IgD-negative memory B cell (primary cell): Measurements from ENCODE around the gene ATP5F1E. TPM values are rescaled to one million over a fixed set of nuclear protein-coding genes. Genes with fewer than 3 reads are reported as not detected.
"Not testable (repeated sequence)": the region's sequence is repeated elsewhere in the genome, so short reads cannot be mapped to it uniquely, and the experiment has no call there.

Experiments used
- H3K27ac Mint-ChIP-seq, 3 donors: one replicate each; pipeline ENCODE4 v1.8.0; 2020 to 2022; ENCODE audit warnings: mild to moderate bottlenecking in 3 of 3, mixed read lengths in 3 of 3, moderate library complexity in 1 of 3
- H3K27me3 Mint-ChIP-seq: one replicate; pipeline ENCODE4 v1.8.0; 2021; ENCODE audit warnings: mixed read lengths
- H3K36me3 Mint-ChIP-seq: one replicate; pipeline ENCODE4 v1.8.0; 2020; ENCODE audit warnings: mild to moderate bottlenecking, mixed read lengths
- H3K4me1 Mint-ChIP-seq, 3 donors: one replicate each; pipeline ENCODE4 v1.8.0; 2020 to 2022; ENCODE audit warnings: mixed read lengths in 3 of 3, mild to moderate bottlenecking in 1 of 3
- H3K4me3 Mint-ChIP-seq, 4 donors: one replicate each; pipeline ENCODE4 v1.8.0; 2020 to 2022; ENCODE audit warnings: mild to moderate bottlenecking in 4 of 4, mixed read lengths in 4 of 4, moderate library complexity in 3 of 4
- H3K9me3 Mint-ChIP-seq, 3 donors: one replicate each; pipeline ENCODE4 v1.8.0; 2020 to 2021; ENCODE audit warnings: mixed read lengths in 3 of 3, mild to moderate bottlenecking in 1 of 3
- polyA plus RNA-seq: library from polyadenylated mRNA; unstranded; fragments of 300-500 nt; fragmentation: Illumina TruSeq; gene quantifications from one replicate; pipeline ENCODE4 v1.2.3, GENCODE V29; 2021

Gene ATP5F1E
- polyA plus RNA-seq, 1 donor from 2014 or later, result 103 TPM

DNA sequence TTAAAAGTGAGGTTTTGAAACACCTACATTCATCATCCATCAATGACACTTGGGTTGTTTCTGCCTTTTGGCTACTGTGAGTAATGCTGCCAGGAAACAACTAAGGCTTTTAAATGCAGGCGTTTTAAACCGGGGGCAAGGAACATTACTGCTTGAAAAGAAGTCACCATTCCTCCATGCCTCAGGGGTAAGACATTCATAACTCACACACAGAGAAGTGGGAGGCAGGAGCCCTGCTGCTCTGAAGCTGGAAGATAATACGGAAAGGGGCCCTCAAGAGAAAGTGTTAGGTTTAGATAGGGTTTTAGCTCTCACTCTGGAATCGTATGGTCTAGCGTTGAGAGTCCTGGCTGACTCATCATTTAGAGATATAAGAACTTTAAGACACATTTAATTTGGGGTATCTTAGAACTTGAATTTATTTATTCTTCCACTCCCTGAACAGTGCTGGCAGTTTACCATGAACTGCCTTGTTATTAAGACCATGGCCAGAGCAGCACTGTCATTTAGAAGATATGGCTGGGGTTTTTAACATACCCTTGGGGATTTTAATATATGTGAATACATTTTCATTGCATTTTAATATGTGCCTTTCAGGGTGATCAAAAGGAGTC, 11.1 kb downstream of the ATP5F1E start:
- Mint-ChIP-seq H3K27me3 (no peaks in the 10 kb centered on the region), H3K4me1 (peaks cover 16 to 23% (median 21%) of the 10 kb centered on the region in 3 donors), H3K36me3 (no peaks in the 10 kb centered on the region), H3K27ac (no peak overlapping the region), H3K9me3 (no peaks in the 10 kb centered on the region), H3K4me3 (peak overlapping the region in 1 of 4 donors; percentile 9)

DNA sequence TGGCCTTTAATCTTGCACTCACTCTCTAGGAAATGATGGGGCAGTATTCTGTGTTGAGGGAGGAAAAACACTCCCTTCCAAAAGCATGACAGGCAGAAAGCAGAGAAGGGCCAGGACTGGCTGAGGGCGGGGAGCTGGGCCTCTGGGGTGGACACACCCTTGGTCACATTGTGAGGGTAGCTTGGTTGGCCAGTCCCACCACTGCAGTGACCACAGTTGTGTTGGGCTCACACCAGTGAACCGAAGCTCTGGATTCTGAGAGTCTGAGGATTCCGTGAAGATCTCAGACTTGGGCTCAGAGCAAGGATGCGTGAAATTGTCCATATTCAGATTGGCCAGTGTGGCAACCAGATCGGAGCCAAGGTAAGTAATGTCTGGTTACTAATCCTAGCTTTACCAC, 12.9 kb downstream of the ATP5F1E start, which contains the start of gene TUBB1:
Gene TUBB1 (plus strand): TSS at position 213 of the 400 bp plus-strand sequence. CDS start 94 bp downstream, at position 307.
- Mint-ChIP-seq H3K36me3 (no peaks in the 10 kb centered on the region), H3K27me3 (no peaks in the 10 kb centered on the region), H3K9me3 (no peaks in the 10 kb centered on the region), H3K4me3 (no peak within 1 kb of the TSS), H3K27ac (peak within 1 kb of the TSS in 2 of 3 donors; percentile 23 to 90), H3K4me1 (peaks cover 21 to 26% (median 21%) of the 10 kb centered on the region in 3 donors)

DNA sequence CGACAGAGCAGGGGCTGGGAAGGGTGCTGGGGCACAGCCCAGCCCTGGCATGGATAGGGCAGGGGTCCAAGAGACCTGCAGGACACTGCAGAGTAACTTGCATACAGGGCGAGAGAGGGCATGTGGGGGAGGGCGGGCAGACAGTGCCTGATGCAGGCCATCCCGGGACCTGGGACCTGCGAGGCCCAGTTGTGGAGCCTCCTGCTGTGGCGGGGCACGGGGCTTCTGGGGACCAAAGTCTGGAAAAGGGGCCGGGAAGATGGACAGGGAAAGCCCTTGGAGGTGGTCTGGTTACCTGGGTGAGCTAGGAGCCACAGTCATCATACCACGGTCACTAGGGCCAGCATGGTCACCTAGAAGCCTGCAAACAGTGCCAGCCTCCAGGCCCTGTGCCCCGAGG, 13.3 kb downstream of the ATP5F1E start:
- Mint-ChIP-seq H3K27me3 (no peaks in the 10 kb centered on the region), H3K36me3 (no peaks in the 10 kb centered on the region), H3K4me1 (peaks cover 21 to 28% (median 23%) of the 10 kb centered on the region in 3 donors), H3K9me3 (no peaks in the 10 kb centered on the region), H3K27ac (peak overlapping the region in 1 of 3 donors; percentile 90), H3K4me3 (no peak overlapping the region)

DNA sequence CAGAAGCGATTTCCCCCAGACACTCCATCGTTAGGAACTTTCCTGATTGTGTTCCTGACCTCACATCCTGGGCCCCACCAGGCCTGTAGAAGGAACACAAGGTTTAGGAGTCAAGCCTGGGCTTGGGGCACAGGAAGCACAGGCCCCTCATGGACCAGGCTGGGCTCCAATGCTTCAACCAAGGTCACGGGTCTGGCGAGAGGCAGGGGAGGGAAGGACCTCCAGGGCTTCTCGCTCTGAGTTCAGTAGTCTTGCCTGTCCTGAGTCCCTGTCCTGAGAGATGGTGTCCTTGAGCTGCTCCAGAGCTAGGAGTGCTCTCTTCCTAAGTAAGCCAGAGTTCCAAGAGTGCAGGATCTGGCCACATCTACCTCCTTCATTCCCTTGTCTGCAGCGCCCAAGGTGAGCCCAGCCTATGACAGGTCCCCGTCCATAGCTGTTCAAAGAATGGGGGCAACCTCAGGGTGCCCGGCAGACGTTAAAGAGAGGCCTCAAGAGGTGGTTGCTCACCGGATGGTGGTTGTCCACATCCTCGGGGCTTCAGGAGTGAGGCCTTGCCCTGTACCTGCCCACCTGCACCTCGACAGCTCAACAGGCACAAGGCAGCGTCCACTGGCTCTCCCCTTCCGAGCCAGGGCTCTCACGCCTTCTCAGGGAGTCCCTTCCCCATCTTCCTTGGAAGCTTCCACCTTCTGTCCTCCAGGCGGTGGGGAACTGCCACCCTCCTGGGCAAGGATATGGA, 14.5 kb downstream of the ATP5F1E start:
- H3K36me3 Mint-ChIP-seq, result no peaks in the 10 kb centered on the region
- peak overlapping the region in 2 of 4 donors; percentile 86 to 92 for H3K4me3 Mint-ChIP-seq
- peaks cover 25 to 29% (median 28%) of the 10 kb centered on the region in 3 donors for H3K4me1 Mint-ChIP-seq
- H3K9me3 Mint-ChIP-seq, result no peaks in the 10 kb centered on the region
- peak overlapping the region in 2 of 3 donors; percentile 29 to 91 for H3K27ac Mint-ChIP-seq
- no peaks in the 10 kb centered on the region for H3K27me3 Mint-ChIP-seq

DNA sequence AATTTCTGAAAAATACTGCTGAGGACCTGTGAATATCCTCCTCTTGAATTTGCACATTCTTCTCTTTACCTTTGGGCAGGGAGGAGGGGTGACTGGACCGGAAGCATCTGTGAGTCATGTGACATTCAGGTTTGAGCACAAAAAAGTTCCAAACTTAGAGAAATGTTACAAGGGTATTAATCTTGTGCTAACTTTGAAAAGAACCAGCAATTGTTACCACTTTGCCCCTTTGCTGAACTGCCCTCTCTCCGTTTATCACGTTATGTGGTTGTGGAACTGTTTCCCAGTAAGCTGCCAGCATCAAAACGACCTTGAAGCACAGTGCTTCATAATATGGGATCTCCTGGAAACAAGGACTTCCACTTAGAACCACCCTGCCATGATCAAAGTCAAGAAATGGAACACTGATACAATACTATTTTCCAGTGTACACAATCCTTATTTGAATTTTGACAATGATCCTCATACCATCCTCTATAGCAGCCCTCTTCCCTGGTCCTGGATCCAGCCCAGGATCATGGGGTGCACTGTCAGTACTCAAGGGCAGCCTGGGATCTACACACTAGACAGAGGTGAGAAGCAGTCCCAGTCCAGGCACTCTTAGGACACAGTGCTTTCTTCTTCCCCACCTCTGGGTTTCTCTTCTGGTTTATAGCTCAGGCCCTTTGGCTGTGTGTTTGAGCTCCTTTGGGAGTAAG, 15.2 kb downstream of the ATP5F1E start:
- Mint-ChIP-seq H3K27me3 (no peaks in the 10 kb centered on the region), H3K36me3 (no peaks in the 10 kb centered on the region), H3K9me3 (no peaks in the 10 kb centered on the region), H3K27ac (peak overlapping the region in 2 of 3 donors; percentile 85 to 91), H3K4me3 (peak overlapping the region; percentile 25 to 92 (median 80)), H3K4me1 (peaks cover 25 to 35% (median 28%) of the 10 kb centered on the region in 3 donors)

- Mint-ChIP-seq H3K4me1 (peaks cover 28 to 33% (median 30%) of the 10 kb centered on the region in 3 donors), H3K36me3 (peaks cover 4% of the 10 kb centered on the region), H3K27me3 (no peaks in the 10 kb centered on the region), H3K27ac (peak overlapping the region in 2 of 3 donors; percentile 85 to 91), H3K9me3 (no peaks in the 10 kb centered on the region), H3K4me3 (peak overlapping the region; percentile 57 to 92 (median 80))
Measured at GRCh38 chr20:59015812-59016711, 16.1 kb downstream of the ATP5F1E start.

GRCh38 chr20:59015411-59015810, 16.7 kb downstream of the ATP5F1E start:
- Mint-ChIP-seq H3K27me3 (no peaks in the 10 kb centered on the region), H3K36me3 (peaks cover 4% of the 10 kb centered on the region), H3K4me1 (peaks cover 28 to 30% (median 29%) of the 10 kb centered on the region in 3 donors), H3K9me3 (no peaks in the 10 kb centered on the region), H3K4me3 (no peak overlapping the region), H3K27ac (no peak overlapping the region)

GRCh38 chr20:59014680-59015389, 17.3 kb downstream of the ATP5F1E start:
- H3K27ac Mint-ChIP-seq, result peak overlapping the region in 1 of 3 donors; percentile 81
- peaks cover 4% of the 10 kb centered on the region for H3K36me3 Mint-ChIP-seq
- H3K27me3 Mint-ChIP-seq, result no peaks in the 10 kb centered on the region
- H3K4me1 Mint-ChIP-seq, result peaks cover 30 to 34% (median 32%) of the 10 kb centered on the region in 3 donors
- peak overlapping the region in 1 of 4 donors; percentile 66 for H3K4me3 Mint-ChIP-seq
- H3K9me3 Mint-ChIP-seq, result no peaks in the 10 kb centered on the region

GRCh38 chr20:59013959-59014608, 18.1 kb downstream of the ATP5F1E start:
- peaks cover 30 to 35% (median 32%) of the 10 kb centered on the region in 3 donors for H3K4me1 Mint-ChIP-seq

GRCh38 chr20:59013031-59013951, 18.8 kb downstream of the ATP5F1E start:
- H3K9me3 Mint-ChIP-seq, result no peaks in the 10 kb centered on the region
- no peak overlapping the region for H3K4me3 Mint-ChIP-seq
- H3K27ac Mint-ChIP-seq, result peak overlapping the region in 2 of 3 donors; percentile 67 to 73
- peaks cover 32 to 37% (median 34%) of the 10 kb centered on the region in 3 donors for H3K4me1 Mint-ChIP-seq
- peaks cover 4% of the 10 kb centered on the region for H3K36me3 Mint-ChIP-seq
- H3K27me3 Mint-ChIP-seq, result no peaks in the 10 kb centered on the region

More at GRCh38 chr20:59013959-59014608, 18.1 kb downstream of the ATP5F1E start:
- Mint-ChIP-seq H3K36me3 (peaks cover 4% of the 10 kb centered on the region), H3K9me3 (no peaks in the 10 kb centered on the region), H3K27ac (peak overlapping the region in 1 of 3 donors; percentile 81), H3K27me3 (no peaks in the 10 kb centered on the region), H3K4me3 (peak overlapping the region in 1 of 4 donors; percentile 66)

DNA sequence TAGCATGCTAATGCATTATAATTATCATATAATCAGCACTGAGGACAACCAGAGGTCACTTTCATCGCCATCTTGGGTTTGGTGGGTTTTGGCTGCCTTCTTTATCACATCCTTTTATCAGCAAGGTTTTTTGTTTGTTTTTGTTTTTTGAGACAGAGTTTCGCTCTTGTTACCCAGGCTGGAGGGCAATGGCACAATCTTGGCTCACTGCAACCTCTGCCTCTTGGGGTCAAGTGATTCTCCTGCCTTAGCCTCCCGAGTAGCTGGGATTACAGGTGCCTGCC, 20.3 kb downstream of the ATP5F1E start:
- H3K27me3 Mint-ChIP-seq, H3K9me3 Mint-ChIP-seq, H3K36me3 Mint-ChIP-seq: not testable (repeated sequence)
- H3K4me1 Mint-ChIP-seq, result peaks cover 22 to 38% (median 25%) of the 10 kb centered on the region in 3 donors
- peak overlapping the region in 1 of 3 donors; percentile 57 for H3K27ac Mint-ChIP-seq
- H3K4me3 Mint-ChIP-seq, result peak overlapping the region in 1 of 4 donors; percentile 52

- Mint-ChIP-seq H3K27me3 (no peaks in the 10 kb centered on the region), H3K27ac (peak overlapping the region in 1 of 3 donors; percentile 57), H3K4me3 (peak overlapping the region in 1 of 4 donors; percentile 52), H3K9me3 (no peaks in the 10 kb centered on the region), H3K4me1 (peaks cover 16 to 32% (median 20%) of the 10 kb centered on the region in 3 donors), H3K36me3 (peaks cover 4% of the 10 kb centered on the region)
Measured at GRCh38 chr20:59010995-59011873, 20.9 kb downstream of the ATP5F1E start.
